K562 (cell line): ENCODE measurements around the gene CUL1. TPM values are rescaled to one million over a fixed set of nuclear protein-coding genes. Genes with fewer than 3 reads are reported as not detected.

Source experiments
- ATF1 ChIP-seq, 2 experiments: fragments of 450-650 bp in 1 of 2; IDR thresholded peaks; 2 replicates each; pipeline ENCODE4 v1.6.1; 2016; ENCODE audit warnings: missing compliant biosample characterization in 1 of 2, missing genetic modification characterization in 1 of 2
- CLOCK ChIP-seq: fragments of 250-450 bp; sonication (Bioruptor Pico); IDR thresholded peaks from 2 replicates; pipeline ENCODE4 v1.4.0; 2020; ENCODE audit warnings: mild to moderate bottlenecking, moderate library complexity, borderline replicate concordance
- E4F1 ChIP-seq: fragments of 250-450 bp; sonication (Bioruptor Pico); IDR thresholded peaks from 2 replicates; pipeline ENCODE4 v1.5.0; 2021; ENCODE audit warnings: mild to moderate bottlenecking, borderline replicate concordance
- FOXP1 ChIP-seq: sonication (generic); formaldehyde crosslinking; IDR thresholded peaks from 2 replicates; pipeline ENCODE4 v1.8.0; 2022; ENCODE audit warnings: mild to moderate bottlenecking, missing genetic modification reagents
- HDAC6 ChIP-seq: IDR thresholded peaks from 2 replicates; pipeline ENCODE4 v1.6.1; 2012; ENCODE audit warnings: low read depth, mild to moderate bottlenecking, control low read depth, inconsistent platforms, low read length, moderate library complexity
- HMBOX1 ChIP-seq: sonication (generic); IDR thresholded peaks from 2 replicates; pipeline ENCODE4 v1.6.1; 2016
- HNRNPLL ChIP-seq: fragments of 200-400 bp; formaldehyde crosslinking; IDR thresholded peaks from 2 replicates; pipeline ENCODE4 v1.6.1; 2017; ENCODE audit warnings: low read length, low read depth, mild to moderate bottlenecking; ENCODE audit not compliant: poor library complexity, severe bottlenecking
- HOMEZ ChIP-seq: fragments of 250-450 bp; sonication (Bioruptor Pico); IDR thresholded peaks from 2 replicates; pipeline ENCODE4 v1.4.0; 2020; ENCODE audit warnings: mild to moderate bottlenecking, moderate library complexity
- POLR2A ChIP-seq: fragments of 450-650 bp; conservative IDR thresholded peaks from 2 replicates; pipeline ENCODE4 v1.6.1; 2016
- RNF219 ChIP-seq: fragments of 250-450 bp; sonication (Bioruptor Pico); IDR thresholded peaks from 2 replicates; pipeline ENCODE4 v1.5.0; 2022; ENCODE audit warnings: mild to moderate bottlenecking
- SLC30A9 ChIP-seq: fragments of 250-450 bp; sonication (Bioruptor Pico); IDR thresholded peaks from 2 replicates; pipeline ENCODE4 v1.8.0; 2022; ENCODE audit warnings: mild to moderate bottlenecking, moderate library complexity
- SP1 ChIP-seq: sonication (generic); formaldehyde crosslinking; IDR thresholded peaks from 2 replicates; pipeline ENCODE4 v1.8.1; 2022; ENCODE audit warnings: mild to moderate bottlenecking, missing genetic modification reagents
- TCF7 ChIP-seq: sonication (generic); IDR thresholded peaks from 2 replicates; pipeline ENCODE4 v1.6.1; 2016; ENCODE audit warnings: antibody characterized with exemption, borderline replicate concordance
- TRIM28 ChIP-seq: fragments of 450-650 bp; IDR thresholded peaks from 2 replicates; pipeline ENCODE4 v1.6.1; 2017
- ZNF253 ChIP-seq: fragments of 250-450 bp; sonication (Bioruptor Pico); conservative IDR thresholded peaks from 2 replicates; pipeline ENCODE4 v1.6.1; 2021; ENCODE audit warnings: mild to moderate bottlenecking
- ZNF347 ChIP-seq: fragments of 450-650 bp; formaldehyde crosslinking; IDR thresholded peaks from 2 replicates; pipeline ENCODE4 v1.4.0; 2020; ENCODE audit warnings: low read depth, mild to moderate bottlenecking, moderate library complexity
- ZNF696 ChIP-seq: fragments of 250-450 bp; sonication (Bioruptor Pico); conservative IDR thresholded peaks from 2 replicates; pipeline ENCODE4 v1.4.0; 2020; ENCODE audit warnings: mild to moderate bottlenecking, moderate library complexity
- polyA plus RNA-seq, 8 experiments: library from polyadenylated mRNA; depleted of rRNA in 4 of 8; stranded (reverse) in 5 of 8; unstranded in 3 of 8; fragments of >200 nt; fragmentation: Nextera tagmentation in 2 of 8; fragmentation: Illumina TruSeq in 1 of 8; extraction: Ambion mirVana in 2 of 8; extraction: Trizol in 1 of 8; gene quantifications; 2 replicates each; pipeline versions ENCODE4 v1.2.1 to v1.2.3, GENCODE V29; 2011 to 2014; ENCODE audit warnings: inconsistent platforms in 1 of 8, missing spikeins in 1 of 8
- total RNA-seq, 7 experiments: library from RNA; depleted of rRNA in 6 of 7; stranded (reverse); fragments of >200 nt in 6 of 7; fragmentation: Illumina TruSeq in 2 of 7; extraction: Trizol in 2 of 7; gene quantifications; 2 replicates each; pipeline versions ENCODE4 v1.2.1 to v1.2.3, GENCODE V29; 2011 to 2021; ENCODE audit warnings: low replicate concordance in 1 of 7

Gene CUL1
- total and polyA plus RNA-seq, 9 of the 15 experiments (the other 6 are each of a cell fraction or from before 2014, with no cell fraction given): 31.5 to 107 (median 96.5) TPM

GRCh38 chr7:148804343-148805235, 105.9 kb downstream of the CUL1 start (continued):
- TF ChIP-seq SLC30A9: no peak
- no peak for TF ChIP-seq SP1 (CRISPR knock-in tag)
- no peak for TF ChIP-seq RNF219
- TF ChIP-seq TCF7: no peak
- no peak for TF ChIP-seq HDAC6
- no peak for TF ChIP-seq CLOCK
- no peak for TF ChIP-seq ZNF253
- TF ChIP-seq HNRNPLL: no peak
- TF ChIP-seq ZNF347 (CRISPR knock-in tag): no peak
- no peak for TF ChIP-seq HMBOX1
- TF ChIP-seq ATF1 (CRISPR knock-in tag; IDR thresholded peaks at IDR 0.05): no peak
- TF ChIP-seq ATF1 (tag; IDR thresholded peaks at IDR 0.05): no peak
- TF ChIP-seq FOXP1 (CRISPR knock-in tag): 0 out of 2 replicates have a peak, but pooled peaks have one; percentile 46
- 0 out of 2 replicates have a peak, but pooled peaks have one; percentile 20 for TF ChIP-seq E4F1 (CRISPR knock-in tag)
- peak; percentile 60 for TF ChIP-seq POLR2A
- TF ChIP-seq TRIM28: no peak
- TF ChIP-seq ZNF696: no peak
- TF ChIP-seq HOMEZ (CRISPR knock-in tag): no peak
